HEK293 (cell line): ENCODE results near the gene SLC25A12.
A peak's percentile ranks its signal among the peaks of the same experiment; 100 is the strongest.
"Not testable (repeated sequence)": the region's sequence is repeated elsewhere in the genome, so short reads cannot be mapped to it uniquely, and the experiment has no call there.

Source experiments
- CTCF ChIA-PET: fragments of 350-600 bp; formaldehyde crosslinking; extraction: SDS; loops from one replicate; lab custom pipeline; 2021; ENCODE audit warnings: antibody characterized with exemption; lab: Yijun Ruan, JAX
- POLR2A ChIA-PET: fragments of 300-600 bp; formaldehyde crosslinking; extraction: SDS; loops from one replicate; lab custom pipeline; 2020; ENCODE audit warnings: antibody characterized with exemption, inconsistent platforms; lab: Yijun Ruan, JAX
- H3K27ac ChIP-seq: fragments of 200-500 bp; sonication (Bioruptor generic); 2 replicates; pipeline ENCODE4 v1.5.1; 2014; ENCODE audit warnings: low read depth, low read length, control low read depth, inconsistent platforms; ENCODE audit errors: extremely low read depth
- H3K36me3 ChIP-seq, 2 experiments: fragments of 200-500 bp in 1 of 2; sonication (Bioruptor generic) in 1 of 2; 1 replicate in 1 of 2; 2 replicates in 1 of 2; pipeline ENCODE4 v1.5.1; 2014 to 2017; ENCODE audit warnings: inconsistent platforms in 2 of 2, low read length in 2 of 2; ENCODE audit not compliant: control insufficient read depth in 2 of 2, insufficient read depth in 1 of 2
- H3K4me1 ChIP-seq: fragments of 200-500 bp; sonication (Bioruptor generic); 2 replicates; pipeline ENCODE4 v1.5.1; 2014; ENCODE audit warnings: mild to moderate bottlenecking, low read length, inconsistent platforms; ENCODE audit not compliant: control insufficient read depth, insufficient read depth
- H3K4me3 ChIP-seq: 2 replicates; pipeline ENCODE4 v1.5.1; 2011; ENCODE audit warnings: low read depth, mild to moderate bottlenecking, control low read depth, low read length, moderate library complexity
- H3K9me3 ChIP-seq: fragments of 200-500 bp; sonication (Bioruptor generic); 2 replicates; pipeline ENCODE4 v1.5.1; 2014; ENCODE audit warnings: low read depth, low read length, inconsistent platforms; ENCODE audit not compliant: control insufficient read depth, insufficient read depth
- PBX3 ChIP-seq: sonication (generic); formaldehyde crosslinking; IDR thresholded peaks from 2 replicates; pipeline ENCODE4 v1.8.1; 2022; ENCODE audit warnings: mild to moderate bottlenecking, moderate library complexity, missing genetic modification reagents
- PRDM1 ChIP-seq: fragments of 450-650 bp; formaldehyde crosslinking; IDR thresholded peaks from 2 replicates; pipeline ENCODE4; 2016; ENCODE audit warnings: missing biosample characterization, missing genetic modification characterization
- REPIN1 ChIP-seq: fragments of 450-650 bp; formaldehyde crosslinking; IDR thresholded peaks from 2 replicates; pipeline ENCODE4 v1.5.1; 2017; ENCODE audit warnings: missing biosample characterization, missing genetic modification characterization, low read depth
- SETDB1 ChIP-seq: IDR thresholded peaks from one replicate; pipeline ENCODE4 v1.6.1; 2017; ENCODE audit warnings: mild to moderate bottlenecking, low read length, moderate library complexity, mixed read lengths; ENCODE audit not compliant: insufficient read length
- ZBTB10 ChIP-seq: fragments of 450-650 bp; formaldehyde crosslinking; IDR thresholded peaks from 2 replicates; pipeline ENCODE4 v1.5.1; 2016; ENCODE audit warnings: missing biosample characterization, missing genetic modification characterization
- ZBTB26 ChIP-seq: fragments of 450-650 bp; formaldehyde crosslinking; optimal IDR thresholded peaks from 2 replicates; pipeline ENCODE3; 2016; ENCODE audit warnings: missing biosample characterization, mild to moderate bottlenecking, missing genetic modification characterization
- ZFP41 ChIP-seq: fragments of 450-650 bp; formaldehyde crosslinking; IDR thresholded peaks from 2 replicates; pipeline ENCODE4 v1.5.1; 2016; ENCODE audit warnings: missing biosample characterization, missing genetic modification characterization, borderline replicate concordance
- ZNF175 ChIP-seq: fragments of 450-650 bp; formaldehyde crosslinking; IDR thresholded peaks from 2 replicates; pipeline ENCODE4 v1.5.1; 2016; ENCODE audit warnings: missing biosample characterization, missing genetic modification characterization
- ZNF221 ChIP-seq: fragments of 450-650 bp; formaldehyde crosslinking; IDR thresholded peaks from 2 replicates; pipeline ENCODE4 v1.5.1; 2017; ENCODE audit warnings: missing biosample characterization, missing genetic modification characterization, borderline replicate concordance
- ZNF23 ChIP-seq: fragments of 450-650 bp; formaldehyde crosslinking; IDR thresholded peaks from 2 replicates; pipeline ENCODE4 v1.5.1; 2016; ENCODE audit warnings: missing biosample characterization, missing genetic modification characterization, borderline replicate concordance
- ZNF24 ChIP-seq: fragments of 450-650 bp; formaldehyde crosslinking; IDR thresholded peaks from 2 replicates; pipeline ENCODE4 v1.5.1; 2016; ENCODE audit warnings: missing biosample characterization, missing genetic modification characterization
- ZNF302 ChIP-seq: fragments of 450-650 bp; formaldehyde crosslinking; IDR thresholded peaks from 2 replicates; pipeline ENCODE4 v1.5.1; 2016; ENCODE audit warnings: missing biosample characterization, missing genetic modification characterization, low read depth
- ZNF350 ChIP-seq: fragments of 450-650 bp; formaldehyde crosslinking; IDR thresholded peaks from 2 replicates; pipeline ENCODE4 v1.5.0; 2017; ENCODE audit warnings: missing biosample characterization, mild to moderate bottlenecking, missing genetic modification characterization
- ZNF354C ChIP-seq: fragments of 450-650 bp; formaldehyde crosslinking; IDR thresholded peaks from 2 replicates; pipeline ENCODE4 v1.5.1; 2016; ENCODE audit warnings: missing biosample characterization, missing genetic modification characterization, low read depth, borderline replicate concordance
- ZNF391 ChIP-seq: fragments of 450-650 bp; formaldehyde crosslinking; IDR thresholded peaks from 2 replicates; pipeline ENCODE4 v1.5.1; 2016; ENCODE audit warnings: low read depth, missing biosample characterization, missing genetic modification characterization, borderline replicate concordance
- ZNF416 ChIP-seq: fragments of 450-650 bp; formaldehyde crosslinking; IDR thresholded peaks from 2 replicates; pipeline ENCODE4 v1.5.1; 2016; ENCODE audit warnings: missing biosample characterization, missing genetic modification characterization
- ZNF488 ChIP-seq: fragments of 450-650 bp; formaldehyde crosslinking; IDR thresholded peaks from 2 replicates; pipeline ENCODE4 v1.5.1; 2016; ENCODE audit warnings: missing biosample characterization, missing genetic modification characterization
- ZNF621 ChIP-seq: fragments of 450-650 bp; formaldehyde crosslinking; IDR thresholded peaks from 2 replicates; pipeline ENCODE4 v1.5.1; 2017; ENCODE audit warnings: missing biosample characterization, missing genetic modification characterization
- ZNF623 ChIP-seq: fragments of 450-650 bp; formaldehyde crosslinking; IDR thresholded peaks from 2 replicates; pipeline ENCODE4 v1.5.1; 2016; ENCODE audit warnings: missing biosample characterization, missing genetic modification characterization
- TF ChIP-seq, protein P1 (sequence below): fragments of 450-650 bp; formaldehyde crosslinking; IDR thresholded peaks from 2 replicates; pipeline ENCODE4 v1.5.1; 2016; ENCODE audit warnings: missing biosample characterization, missing genetic modification characterization
- TF ChIP-seq, protein P2 (sequence below): fragments of 450-650 bp; IDR thresholded peaks from 2 replicates; pipeline ENCODE4 v1.5.1; 2018; ENCODE audit warnings: missing biosample characterization, missing genetic modification characterization

SLC25A12 gene

DNA sequence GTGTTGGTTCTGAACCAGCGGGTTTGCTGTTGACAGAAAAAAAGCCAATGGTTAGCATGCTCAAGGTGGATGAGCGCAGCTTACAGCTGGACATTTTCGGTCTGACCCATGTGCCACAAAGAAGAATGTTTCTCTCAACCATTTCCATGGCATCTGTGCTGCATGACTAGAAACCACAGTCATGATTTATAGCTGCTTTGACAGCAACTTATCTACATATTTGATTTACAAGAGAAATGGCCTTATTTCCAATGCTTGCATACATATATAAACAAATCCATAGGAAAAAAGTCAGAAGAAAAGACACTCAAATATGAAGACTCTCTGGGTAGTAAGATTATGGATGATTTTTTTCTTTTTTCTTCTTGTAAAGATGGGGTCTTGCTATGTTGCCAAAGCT lies 108.6 kb downstream of the SLC25A12 start (continued):
- no peak for TF ChIP-seq ZNF621
- TF ChIP-seq ZNF623 (tag by site-specific recombination) = no peak
- TF ChIP-seq ZNF302 (tag by site-specific recombination) = no peak
- TF ChIP-seq ZNF354C (tag by site-specific recombination) = no peak

GRCh38 chr2:171778515-171778914 lies 115.5 kb downstream of the SLC25A12 start:
- no peak overlapping the region for H3K4me3 ChIP-seq
- no peaks in the 10 kb centered on the region for H3K9me3 ChIP-seq
- CTCF ChIA-PET = no interaction called here
- no peaks in the 10 kb centered on the region for H3K4me1 ChIP-seq
- peaks cover 2 to 4% of the 10 kb centered on the region in 2 experiments for H3K36me3 ChIP-seq
- H3K27ac ChIP-seq = no peak overlapping the region
- TF ChIP-seq SETDB1 = peak; percentile 55
- no peak for TF ChIP-seq ZNF175 (tag by site-specific recombination)
- TF ChIP-seq, all 188 proteins: peak for 1
- POLR2A ChIA-PET = no interaction called here

- POLR2A ChIA-PET, H3K27ac ChIP-seq, H3K4me3 ChIP-seq, CTCF ChIA-PET, H3K9me3 ChIP-seq, H3K4me1 ChIP-seq, H3K36me3 ChIP-seq: not testable (repeated sequence)
These were observed 119.5 kb downstream of the SLC25A12 start for GRCh38 chr2:171774581-171774980.

- H3K9me3 ChIP-seq = no peaks in the 10 kb centered on the region
- no peaks in the 10 kb centered on the region; a peak in 1 of 3 replicates for H3K36me3 ChIP-seq
- no peaks in the 10 kb centered on the region for H3K4me1 ChIP-seq
- POLR2A ChIA-PET = no interaction called here
- no peak overlapping the region for H3K4me3 ChIP-seq
- TF ChIP-seq ZNF350 (tag by site-specific recombination) (no peak), ZFP41 (tag by site-specific recombination) (no peak), PRDM1 (no peak), ZBTB26 (tag by site-specific recombination) (no peak), REPIN1 (no peak), ZNF416 (tag by site-specific recombination) (no peak), ZNF24 (tag by site-specific recombination) (no peak), PBX3 (CRISPR knock-in tag) (no peak), ZNF221 (tag by site-specific recombination) (no peak), ZBTB10 (tag by site-specific recombination) (no peak), ZNF391 (tag by site-specific recombination) (no peak), ZNF488 (tag by site-specific recombination) (no peak), ZNF23 (no peak)
- TF ChIP-seq, protein P1, sequence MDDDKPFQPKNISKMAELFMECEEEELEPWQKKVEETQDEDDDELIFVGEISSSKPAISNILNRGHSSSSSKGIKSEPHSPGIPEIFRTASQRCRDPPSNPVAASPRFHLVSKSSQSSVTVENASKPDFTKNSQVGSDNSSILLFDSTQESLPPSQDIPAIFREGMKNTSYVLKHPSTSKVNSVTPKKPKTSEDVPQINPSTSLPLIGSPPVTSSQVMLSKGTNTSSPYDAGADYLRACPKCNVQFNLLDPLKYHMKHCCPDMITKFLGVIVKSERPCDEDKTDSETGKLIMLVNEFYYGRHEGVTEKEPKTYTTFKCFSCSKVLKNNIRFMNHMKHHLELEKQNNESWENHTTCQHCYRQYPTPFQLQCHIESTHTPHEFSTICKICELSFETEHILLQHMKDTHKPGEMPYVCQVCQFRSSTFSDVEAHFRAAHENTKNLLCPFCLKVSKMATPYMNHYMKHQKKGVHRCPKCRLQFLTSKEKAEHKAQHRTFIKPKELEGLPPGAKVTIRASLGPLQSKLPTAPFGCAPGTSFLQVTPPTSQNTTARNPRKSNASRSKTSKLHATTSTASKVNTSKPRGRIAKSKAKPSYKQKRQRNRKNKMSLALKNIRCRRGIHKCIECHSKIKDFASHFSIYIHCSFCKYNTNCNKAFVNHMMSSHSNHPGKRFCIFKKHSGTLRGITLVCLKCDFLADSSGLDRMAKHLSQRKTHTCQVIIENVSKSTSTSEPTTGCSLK = no peak
- TF ChIP-seq, protein P2, sequence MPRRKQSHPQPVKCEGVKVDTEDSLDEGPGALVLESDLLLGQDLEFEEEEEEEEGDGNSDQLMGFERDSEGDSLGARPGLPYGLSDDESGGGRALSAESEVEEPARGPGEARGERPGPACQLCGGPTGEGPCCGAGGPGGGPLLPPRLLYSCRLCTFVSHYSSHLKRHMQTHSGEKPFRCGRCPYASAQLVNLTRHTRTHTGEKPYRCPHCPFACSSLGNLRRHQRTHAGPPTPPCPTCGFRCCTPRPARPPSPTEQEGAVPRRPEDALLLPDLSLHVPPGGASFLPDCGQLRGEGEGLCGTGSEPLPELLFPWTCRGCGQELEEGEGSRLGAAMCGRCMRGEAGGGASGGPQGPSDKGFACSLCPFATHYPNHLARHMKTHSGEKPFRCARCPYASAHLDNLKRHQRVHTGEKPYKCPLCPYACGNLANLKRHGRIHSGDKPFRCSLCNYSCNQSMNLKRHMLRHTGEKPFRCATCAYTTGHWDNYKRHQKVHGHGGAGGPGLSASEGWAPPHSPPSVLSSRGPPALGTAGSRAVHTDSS (tag by site-specific recombination) = no peak
- CTCF ChIA-PET = no interaction called here
- no peak overlapping the region for H3K27ac ChIP-seq
These were observed 121.7 kb downstream of the SLC25A12 start for GRCh38 chr2:171772373-171772772.
